Mononuclear cell (primary cell): ENCODE results near the gene NUCB1. TPM values are rescaled to one million over a fixed set of nuclear protein-coding genes. Genes with fewer than 3 reads are reported as not detected.
"Not testable (repeated sequence)": the region's sequence is repeated elsewhere in the genome, so short reads cannot be mapped to it uniquely, and the experiment has no call there.

ENCODE experiments used
- H3K27me3 ChIP-seq: 2 replicates; pipeline ENCODE4 v1.6.0; 2011; ENCODE audit warnings: low read length, control low read depth; ENCODE audit not compliant: insufficient read depth
- H3K4me1 ChIP-seq: 2 replicates; pipeline ENCODE4 v1.5.1; 2011; ENCODE audit warnings: mild to moderate bottlenecking, low read length, control low read depth; ENCODE audit not compliant: insufficient read depth
- H3K4me3 ChIP-seq: 2 replicates; pipeline ENCODE4 v1.5.1; 2011; ENCODE audit warnings: mild to moderate bottlenecking, low read length, moderate library complexity
- H3K9me3 ChIP-seq: 2 replicates; pipeline ENCODE4 v1.5.1; 2011; ENCODE audit warnings: low read depth, mild to moderate bottlenecking, control low read depth, low read length
- total RNA-seq: library from RNA; depleted of rRNA; stranded (reverse); fragments of >200 nt; gene quantifications from one replicate; pipeline ENCODE4 v1.2.3, GENCODE V29; 2012

The NUCB1 gene
- total RNA-seq, 1 donor = 166 TPM

DNA sequence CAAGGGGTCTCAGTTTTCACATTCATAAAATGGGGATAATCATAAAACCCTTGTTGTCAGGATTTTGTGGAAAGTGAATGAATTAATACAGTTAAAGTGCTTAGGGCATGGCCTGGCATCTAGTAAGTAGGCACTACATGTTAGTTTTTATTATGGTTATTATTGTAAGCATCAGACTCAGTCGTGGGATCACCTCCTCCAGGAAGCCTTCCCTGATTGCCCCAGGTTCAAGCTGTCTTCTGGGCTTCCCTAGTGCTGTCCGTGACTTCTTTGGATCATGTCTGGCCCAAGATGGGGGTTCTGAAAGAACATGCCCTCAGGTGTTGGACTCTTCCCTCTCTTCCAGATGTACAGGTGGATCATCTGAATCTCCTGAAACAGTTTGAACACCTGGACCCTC is 10.7 kb downstream of the NUCB1 start:
- Histone ChIP-seq H3K4me3 (no peak overlapping the region), H3K9me3 (no peaks in the 10 kb centered on the region), H3K27me3 (no peaks in the 10 kb centered on the region), H3K4me1 (peaks cover 4% of the 10 kb centered on the region)

- no peak overlapping the region for H3K4me3 ChIP-seq
- no peaks in the 10 kb centered on the region for H3K9me3 ChIP-seq
- no peaks in the 10 kb centered on the region for H3K4me1 ChIP-seq
- H3K27me3 ChIP-seq = no peaks in the 10 kb centered on the region
Measured at GRCh38 chr19:48913114-48913889, 13.2 kb downstream of the NUCB1 start.

DNA sequence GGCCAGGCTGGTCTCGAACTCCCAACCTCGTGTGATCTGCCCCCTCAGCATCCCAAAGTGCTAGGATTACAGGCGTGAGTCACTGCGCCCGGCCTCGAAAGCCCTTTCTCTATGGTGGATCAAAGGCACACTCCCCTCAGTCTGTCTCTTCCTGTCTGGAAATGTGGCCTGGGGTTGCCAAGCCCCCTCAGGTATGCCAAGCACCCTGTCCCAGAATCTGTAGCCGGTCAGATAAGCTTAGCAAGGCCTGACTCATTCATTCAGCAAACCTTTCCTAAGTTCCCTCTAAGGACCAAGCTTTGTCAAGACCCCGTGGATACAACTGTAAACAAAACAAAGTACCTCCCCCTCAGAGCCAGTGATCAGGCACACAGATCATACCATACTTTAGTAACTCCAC is 14.1 kb downstream of the NUCB1 start:
- Histone ChIP-seq H3K4me3 (no peak overlapping the region), H3K9me3 (no peaks in the 10 kb centered on the region), H3K27me3 (no peaks in the 10 kb centered on the region), H3K4me1 (no peaks in the 10 kb centered on the region)

GRCh38 chr19:48915757-48916156 is 15.6 kb downstream of the NUCB1 start:
- H3K9me3 ChIP-seq = no peaks in the 10 kb centered on the region
- H3K27me3 ChIP-seq = no peaks in the 10 kb centered on the region
- H3K4me1 ChIP-seq = no peaks in the 10 kb centered on the region

GRCh38 chr19:48918071-48918470 is 18.0 kb downstream of the NUCB1 start:
- H3K27me3 ChIP-seq = no peaks in the 10 kb centered on the region
- H3K4me1 ChIP-seq = no peaks in the 10 kb centered on the region
- H3K4me3 ChIP-seq = no peak overlapping the region
- no peaks in the 10 kb centered on the region for H3K9me3 ChIP-seq

More at GRCh38 chr19:48915757-48916156, 15.6 kb downstream of the NUCB1 start:
- H3K4me3 ChIP-seq = no peak overlapping the region

DNA sequence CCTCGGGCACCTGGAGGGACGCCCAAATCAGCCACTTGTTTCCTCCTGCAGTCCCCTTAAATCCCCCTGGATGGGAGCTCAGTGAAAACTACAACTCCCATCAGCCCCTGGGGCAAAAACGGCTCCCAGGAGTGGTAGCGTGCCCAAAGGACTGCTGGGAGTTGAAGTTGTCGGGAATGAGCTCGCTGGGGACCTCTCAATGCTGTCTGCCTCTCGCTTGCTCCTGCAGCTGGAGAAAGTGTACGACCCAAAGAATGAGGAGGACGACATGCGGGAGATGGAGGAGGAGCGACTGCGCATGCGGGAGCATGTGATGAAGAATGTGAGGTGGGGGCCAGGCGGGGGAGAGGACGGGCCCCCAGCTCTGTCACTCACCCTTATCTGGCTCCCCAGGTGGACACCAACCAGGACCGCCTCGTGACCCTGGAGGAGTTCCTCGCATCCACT is 18.7 kb downstream of the NUCB1 start:
- Histone ChIP-seq H3K4me1 (no peaks in the 10 kb centered on the region), H3K27me3 (no peaks in the 10 kb centered on the region), H3K9me3 (no peaks in the 10 kb centered on the region), H3K4me3 (no peak overlapping the region)

- H3K4me1 ChIP-seq, H3K27me3 ChIP-seq, H3K4me3 ChIP-seq, H3K9me3 ChIP-seq: not testable (repeated sequence)
Measured at GRCh38 chr19:48919271-48919670, 19.2 kb downstream of the NUCB1 start.

GRCh38 chr19:48920949-48921348 is 20.8 kb downstream of the NUCB1 start:
- no peak overlapping the region for H3K4me3 ChIP-seq
- no peaks in the 10 kb centered on the region for H3K27me3 ChIP-seq
- H3K4me1 ChIP-seq = no peaks in the 10 kb centered on the region
- no peaks in the 10 kb centered on the region for H3K9me3 ChIP-seq

GRCh38 chr19:48921721-48922500 is 21.8 kb downstream of the NUCB1 start:
- no peak overlapping the region for H3K4me3 ChIP-seq
- no peaks in the 10 kb centered on the region for H3K27me3 ChIP-seq
- H3K4me1 ChIP-seq = no peaks in the 10 kb centered on the region
- H3K9me3 ChIP-seq = no peaks in the 10 kb centered on the region

- Histone ChIP-seq H3K9me3 (no peaks in the 10 kb centered on the region), H3K4me3 (no peak overlapping the region), H3K27me3 (no peaks in the 10 kb centered on the region), H3K4me1 (no peaks in the 10 kb centered on the region)
Measured at GRCh38 chr19:48922548-48923490, 22.7 kb downstream of the NUCB1 start.

DNA sequence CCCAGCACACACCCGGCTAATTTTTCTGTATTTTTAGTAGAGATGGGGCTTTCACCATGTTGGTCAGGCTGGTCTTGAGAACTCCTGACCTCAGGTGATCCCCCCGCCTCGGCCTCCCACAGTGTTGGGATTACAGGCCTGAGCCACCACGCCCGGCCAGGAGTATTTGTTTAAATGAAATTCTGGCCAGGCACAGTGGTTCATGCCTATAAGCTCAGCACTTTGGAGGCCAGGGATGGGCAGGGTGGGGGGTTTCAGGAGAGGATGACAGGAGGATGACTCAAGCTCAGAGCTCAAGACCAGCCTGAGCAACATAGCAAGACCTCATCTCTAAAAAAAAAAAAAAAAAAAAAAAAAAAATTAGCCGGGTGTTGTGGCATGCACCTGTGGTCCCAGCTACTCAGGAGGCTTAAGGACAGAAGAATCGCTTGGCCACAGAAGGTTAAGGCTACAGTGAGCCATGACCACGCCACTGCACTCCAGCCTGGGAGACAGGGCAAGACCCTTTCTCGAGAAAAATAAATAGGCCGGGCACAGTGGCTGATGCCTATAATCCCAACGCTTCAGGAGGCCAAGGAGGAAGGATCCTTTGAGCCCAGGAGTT is 25.2 kb downstream of the NUCB1 start:
- H3K27me3 ChIP-seq = no peaks in the 10 kb centered on the region

DNA sequence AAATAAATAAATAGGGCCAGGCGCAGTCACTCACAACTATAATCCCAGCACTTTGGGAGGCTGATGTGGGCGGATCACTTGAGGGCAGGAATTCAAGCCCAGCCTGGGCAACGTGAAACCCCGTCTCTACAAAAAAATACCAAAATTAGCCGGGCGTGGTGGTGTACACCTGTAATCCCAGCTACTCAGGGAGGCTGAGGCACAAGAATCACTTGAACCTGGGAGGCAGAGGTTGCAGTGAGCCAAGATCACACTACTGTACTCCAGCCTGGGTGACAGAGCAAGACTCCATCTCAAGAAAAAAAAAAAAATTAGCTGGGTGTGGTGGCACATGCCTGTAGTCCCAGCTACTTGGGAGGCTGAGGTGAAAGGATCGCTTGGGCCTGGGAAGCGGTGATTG is 25.8 kb downstream of the NUCB1 start:
- not testable (repeated sequence) for H3K27me3 ChIP-seq

More for the DNA sequence above, 25.2 kb downstream of the NUCB1 start:
- H3K4me1 ChIP-seq = no peaks in the 10 kb centered on the region
- no peaks in the 10 kb centered on the region for H3K9me3 ChIP-seq
- no peak overlapping the region for H3K4me3 ChIP-seq

GRCh38 chr19:48926909-48927308 is 26.8 kb downstream of the NUCB1 start:
- Histone ChIP-seq H3K4me1 (no peaks in the 10 kb centered on the region), H3K27me3 (no peaks in the 10 kb centered on the region), H3K4me3 (no peak overlapping the region), H3K9me3 (no peaks in the 10 kb centered on the region)

More for the DNA sequence above, 25.8 kb downstream of the NUCB1 start:
- not testable (repeated sequence) for H3K9me3 ChIP-seq, H3K4me1 ChIP-seq, H3K4me3 ChIP-seq

GRCh38 chr19:48927692-48928091 is 27.6 kb downstream of the NUCB1 start:
- H3K4me3 ChIP-seq, H3K27me3 ChIP-seq, H3K4me1 ChIP-seq, H3K9me3 ChIP-seq: not testable (repeated sequence)
